GM10266 (cell line): Measurements from ENCODE around the gene MMRN1.

Experiments
- DNase-seq: peaks from one replicate; pipeline ENCODE4 v3.0.0; 2012; ENCODE audit errors: extremely low spot score
- TF ChIP-seq, protein P1 (sequence below): IDR thresholded peaks from 2 replicates; pipeline ENCODE4 v1.5.1; 2012; ENCODE audit warnings: mild to moderate bottlenecking, low read depth; ENCODE audit not compliant: control insufficient read depth, insufficient read depth; ENCODE audit errors: missing control alignments

Gene MMRN1

DNA sequence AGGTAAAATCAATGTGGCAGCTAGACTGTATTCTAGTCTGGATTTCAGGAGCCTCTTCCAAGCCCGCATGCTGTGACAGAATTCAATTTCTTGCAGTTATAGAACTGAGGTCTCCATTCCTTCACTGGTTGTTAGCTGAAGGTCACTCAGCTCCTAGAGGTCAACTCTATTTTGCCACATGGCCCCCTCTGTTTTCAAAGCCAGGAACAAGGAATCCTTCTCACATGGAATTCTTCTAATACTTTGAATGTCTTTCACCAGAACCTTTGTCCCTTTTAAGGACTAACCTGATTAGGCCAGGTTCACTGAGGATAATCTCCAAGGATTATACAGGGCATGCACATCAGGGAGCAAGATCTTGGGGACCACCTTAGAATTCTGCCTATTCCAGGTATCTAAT, 23.4 kb upstream of the MMRN1 start:
- DNase-seq, result no peak
- TF ChIP-seq, protein P1, sequence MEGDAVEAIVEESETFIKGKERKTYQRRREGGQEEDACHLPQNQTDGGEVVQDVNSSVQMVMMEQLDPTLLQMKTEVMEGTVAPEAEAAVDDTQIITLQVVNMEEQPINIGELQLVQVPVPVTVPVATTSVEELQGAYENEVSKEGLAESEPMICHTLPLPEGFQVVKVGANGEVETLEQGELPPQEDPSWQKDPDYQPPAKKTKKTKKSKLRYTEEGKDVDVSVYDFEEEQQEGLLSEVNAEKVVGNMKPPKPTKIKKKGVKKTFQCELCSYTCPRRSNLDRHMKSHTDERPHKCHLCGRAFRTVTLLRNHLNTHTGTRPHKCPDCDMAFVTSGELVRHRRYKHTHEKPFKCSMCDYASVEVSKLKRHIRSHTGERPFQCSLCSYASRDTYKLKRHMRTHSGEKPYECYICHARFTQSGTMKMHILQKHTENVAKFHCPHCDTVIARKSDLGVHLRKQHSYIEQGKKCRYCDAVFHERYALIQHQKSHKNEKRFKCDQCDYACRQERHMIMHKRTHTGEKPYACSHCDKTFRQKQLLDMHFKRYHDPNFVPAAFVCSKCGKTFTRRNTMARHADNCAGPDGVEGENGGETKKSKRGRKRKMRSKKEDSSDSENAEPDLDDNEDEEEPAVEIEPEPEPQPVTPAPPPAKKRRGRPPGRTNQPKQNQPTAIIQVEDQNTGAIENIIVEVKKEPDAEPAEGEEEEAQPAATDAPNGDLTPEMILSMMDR, result no peak

DNA sequence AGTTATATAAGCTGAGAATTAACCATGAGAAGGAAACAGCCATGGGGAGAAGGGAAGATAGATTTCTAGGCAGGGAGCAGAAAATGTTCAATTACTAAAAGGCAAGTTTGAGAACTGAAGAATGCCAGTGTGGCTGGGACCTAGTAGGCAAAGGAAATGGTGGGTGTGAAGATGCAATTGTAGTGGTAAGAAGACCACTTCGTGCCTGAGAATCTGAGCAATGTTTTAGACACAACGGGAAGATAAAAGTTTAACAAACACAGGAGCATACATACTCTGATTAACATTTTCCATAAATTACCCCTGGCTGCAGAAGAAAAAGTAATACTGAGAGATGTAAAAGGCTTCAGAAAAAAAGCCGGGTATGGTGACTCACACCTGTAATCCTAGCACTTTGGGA, 18.1 kb upstream of the MMRN1 start:
- no peak for DNase-seq
- TF ChIP-seq, protein P1, result no peak

DNA sequence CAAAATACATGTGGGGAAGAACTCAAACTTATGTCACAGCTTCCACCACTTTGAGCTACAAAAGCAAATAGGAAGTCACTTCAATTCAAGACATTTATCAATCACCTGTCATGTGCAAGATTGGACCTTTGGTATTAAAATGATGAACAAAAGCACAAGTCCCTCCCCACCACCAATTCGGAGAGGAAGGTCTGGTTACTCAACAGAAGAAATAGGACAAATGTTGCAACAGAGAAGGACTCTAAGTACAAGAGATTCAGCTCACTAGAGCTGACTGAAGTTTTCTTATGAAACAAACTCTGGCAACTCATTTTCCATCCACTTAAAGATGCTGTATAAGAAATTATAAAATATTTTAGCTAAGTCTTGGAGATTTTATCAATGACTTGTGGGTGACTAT, 16.0 kb upstream of the MMRN1 start:
- DNase-seq, result no peak
- TF ChIP-seq, protein P1, result no peak

DNA sequence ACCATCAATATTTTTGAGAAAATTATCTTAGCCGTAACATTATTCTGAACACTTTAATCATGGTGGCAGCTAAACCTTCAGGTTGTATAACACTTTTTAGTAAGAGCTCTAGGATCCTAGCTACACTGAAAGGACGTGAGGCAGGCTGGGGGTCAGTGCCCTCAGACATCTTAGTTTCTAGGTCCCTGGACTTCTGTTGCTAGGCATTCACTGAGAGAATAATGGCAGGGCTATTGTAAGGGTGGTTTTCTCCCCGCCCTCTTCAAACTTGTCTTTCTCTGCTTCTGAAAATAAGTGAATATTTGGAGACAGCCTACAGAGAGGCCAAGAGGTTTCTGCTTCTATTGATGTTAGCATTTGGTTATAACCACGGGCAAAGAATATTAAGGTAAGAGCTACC, 15.4 kb upstream of the MMRN1 start:
- DNase-seq, result no peak
- TF ChIP-seq, protein P1, result no peak

DNA sequence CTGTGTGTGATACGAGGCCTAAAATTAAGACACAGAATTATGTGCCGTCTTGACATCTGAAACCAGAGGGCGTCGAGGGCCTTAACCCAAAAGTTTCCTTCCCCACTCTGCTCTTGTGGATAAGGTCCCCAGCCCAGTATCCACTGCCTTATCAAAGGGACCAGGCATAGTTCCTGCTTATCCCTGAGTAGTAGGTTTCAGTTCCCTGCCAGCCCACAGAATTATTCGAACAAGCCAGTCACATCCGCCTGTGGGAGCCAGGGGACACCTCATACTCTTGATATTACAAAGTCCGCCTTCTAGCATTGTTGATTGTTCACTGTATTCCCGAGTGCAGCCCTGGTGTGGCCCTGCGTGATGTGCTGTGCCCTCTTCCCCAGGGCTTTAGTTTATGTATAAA, 5.4 kb upstream of the MMRN1 start:
- TF ChIP-seq, protein P1, result no peak
- DNase-seq, result no peak

DNA sequence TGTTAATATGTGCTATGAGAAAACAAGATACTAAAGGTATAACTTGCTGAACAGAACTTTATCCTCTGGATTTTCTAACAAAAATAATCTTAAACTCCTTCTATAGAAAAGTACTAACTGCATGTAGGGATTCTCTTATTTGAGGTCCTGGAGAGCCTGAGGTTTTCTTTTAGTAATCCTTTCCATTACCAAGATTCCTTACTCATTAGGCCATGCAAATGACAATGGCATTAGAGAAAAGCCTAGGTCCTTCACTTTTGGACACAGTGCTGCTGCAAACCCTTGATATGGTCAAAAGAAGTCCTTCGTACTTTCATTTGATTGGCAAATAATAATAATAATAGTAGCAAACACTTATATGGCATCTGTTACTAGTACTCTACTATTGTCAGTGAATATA, 3.2 kb downstream of the MMRN1 start:
- no peak for DNase-seq
- TF ChIP-seq, protein P1, result no peak

DNA sequence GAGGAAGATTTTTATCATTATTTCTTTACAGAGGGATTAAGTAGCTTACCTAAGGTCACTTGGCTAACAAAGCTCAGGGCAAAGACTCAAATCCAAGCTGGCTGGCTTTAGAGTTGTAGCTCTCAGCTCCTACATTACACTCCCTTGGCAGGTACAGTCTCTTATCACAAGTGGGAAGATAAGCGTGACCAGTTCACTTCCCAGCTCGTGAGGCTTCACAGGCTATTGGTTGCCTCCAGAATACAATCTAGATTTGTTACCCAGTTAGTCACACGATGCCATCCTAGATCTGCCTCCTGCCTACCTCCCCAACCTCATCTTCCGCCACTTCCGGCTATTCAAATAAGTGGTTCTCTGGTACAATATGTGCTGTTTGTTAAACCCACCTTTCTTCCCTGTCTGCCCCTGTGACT, 3.7 kb downstream of the MMRN1 start:
- TF ChIP-seq, protein P1, result no peak
- DNase-seq, result no peak
